Measurements from ENCODE around the gene DMXL1.
A peak's percentile ranks its signal among the peaks of the same experiment; 100 is the strongest.
"Not testable (repeated sequence)": the region's sequence is repeated elsewhere in the genome, so short reads cannot be mapped to it uniquely, and the experiment has no call there.

The DMXL1 gene

GRCh38 chr5:119191944-119192343 is 121.1 kb downstream of the DMXL1 start:
- DNase-seq: no peak

- no peak for DNase-seq
Measured at GRCh38 chr5:119200795-119201194, 129.9 kb downstream of the DMXL1 start.

- DNase-seq: no peak
Measured at GRCh38 chr5:119207105-119207504, 136.2 kb downstream of the DMXL1 start.

- no peak for DNase-seq
Measured at GRCh38 chr5:119212026-119212425, 141.1 kb downstream of the DMXL1 start.

- no peak for DNase-seq
Measured at GRCh38 chr5:119212676-119213075, 141.8 kb downstream of the DMXL1 start.

GRCh38 chr5:119217183-119217582 is 146.3 kb downstream of the DMXL1 start:
- no peak for DNase-seq

- no peak for DNase-seq
Measured at GRCh38 chr5:119218830-119219782, 148.2 kb downstream of the DMXL1 start.

- no peak for DNase-seq
Measured at GRCh38 chr5:119220576-119221197, 149.8 kb downstream of the DMXL1 start.

- no peak for DNase-seq
Measured at GRCh38 chr5:119221330-119221729, 150.4 kb downstream of the DMXL1 start.

- no peak for DNase-seq
Measured at GRCh38 chr5:119229950-119230349, 159.1 kb downstream of the DMXL1 start.

GRCh38 chr5:119238265-119239118 is 167.6 kb downstream of the DMXL1 start:
- DNase-seq: no peak

- DNase-seq: no peak
Measured at GRCh38 chr5:119239119-119239417, 168.2 kb downstream of the DMXL1 start.

GRCh38 chr5:119239826-119240225 is 168.9 kb downstream of the DMXL1 start:
- not testable (repeated sequence) for DNase-seq

GRCh38 chr5:119243888-119244287 is 173.0 kb downstream of the DMXL1 start:
- no peak for DNase-seq

- no peak for DNase-seq
Measured at GRCh38 chr5:119250946-119251901, 180.3 kb downstream of the DMXL1 start.

- no peak for DNase-seq
Measured at GRCh38 chr5:119255571-119256356, 184.9 kb downstream of the DMXL1 start.

GRCh38 chr5:119257613-119258012 is 186.7 kb downstream of the DMXL1 start:
- DNase-seq: no peak

GRCh38 chr5:119263639-119264038 is 192.8 kb downstream of the DMXL1 start:
- DNase-seq: no peak

- DNase-seq: no peak
Measured at GRCh38 chr5:119264186-119264585, 193.3 kb downstream of the DMXL1 start.

- DNase-seq: peak in 55 of 56 donors; percentile 30 to 94 (median 76)
Measured at GRCh38 chr5:119267958-119268386, 197.1 kb downstream of the DMXL1 start.
